GM12891 (cell line): ENCODE measurements around the gene NR6A1.

Experiments
- PAX5 ChIP-seq: IDR thresholded peaks from 2 replicates; pipeline ENCODE4 v1.6.1; 2011; ENCODE audit warnings: low read length, moderate library complexity, mild to moderate bottlenecking; ENCODE audit not compliant: insufficient read depth, severe bottlenecking
- POLR2A ChIP-seq: IDR thresholded peaks from 2 replicates; pipeline ENCODE4 v1.6.1; 2011; ENCODE audit warnings: low read depth, low read length, control low read depth
- POLR2AphosphoS5 ChIP-seq: IDR thresholded peaks from 2 replicates; pipeline ENCODE4 v1.6.1; 2011; ENCODE audit warnings: low read depth, low read length, control low read depth
- POU2F2 ChIP-seq: IDR thresholded peaks from 2 replicates; pipeline ENCODE4 v1.6.1; 2011; ENCODE audit warnings: low read depth, mild to moderate bottlenecking, control low read depth, low read length, moderate library complexity
- TAF1 ChIP-seq: IDR thresholded peaks from 2 replicates; pipeline ENCODE4 v1.6.1; 2011; ENCODE audit warnings: low read depth, low read length, control low read depth

- TF ChIP-seq TAF1 (no peak), POLR2A (no peak), POLR2AphosphoS5 (no peak), PAX5 (no peak), POU2F2 (no peak)
Measured at GRCh38 chr9:124595743-124596142, 175.4 kb downstream of the NR6A1 start.
